ENCODE data around the gene TMEM9B. TPM values are rescaled to one million over a fixed set of nuclear protein-coding genes. Genes with fewer than 3 reads are reported as not detected.

TMEM9B gene
- total RNA-seq, 3 donors from 2014 or later: 37.1 to 68.8 (median 47.5) TPM

DNA sequence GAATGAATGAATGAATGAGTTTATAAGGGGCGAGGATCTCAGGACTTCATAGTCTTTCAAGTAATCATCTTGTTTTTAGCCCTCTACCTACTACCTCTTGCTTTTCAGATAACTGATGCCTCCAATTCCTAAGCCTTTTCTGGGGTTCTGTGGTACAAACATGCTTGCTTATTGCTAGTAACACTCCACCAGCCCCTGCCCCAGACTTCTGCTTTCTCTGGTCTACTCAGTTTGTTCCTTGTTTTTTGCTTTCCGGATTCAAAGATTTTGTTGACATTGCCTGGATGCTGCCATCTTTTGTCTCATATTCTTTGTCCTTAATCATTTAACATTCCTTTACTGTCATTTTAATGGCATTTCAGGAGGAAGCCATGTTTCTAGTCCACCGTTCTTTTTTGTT, 8.9 kb upstream of the TMEM9B start:
- Histone ChIP-seq H3K27me3 (no peaks in the 10 kb centered on the region), H3K4me3 (no peak overlapping the region), H3K9me3 (no peaks in the 10 kb centered on the region), H3K4me1 (no peaks in the 10 kb centered on the region), H3K27ac (no peak overlapping the region), H3K36me3 (no peaks in the 10 kb centered on the region)
- DNase-seq (ENCODE audit: low spot score in 2 of 2): no peak
- intact Hi-C loops (cut with DNase I; ENCODE audit: low total_unique reads): no loop called here
- no peak for TF ChIP-seq CTCF (IDR thresholded peaks at IDR 0.05)
- no peak for TF ChIP-seq POLR2AphosphoS5 (IDR thresholded peaks at IDR 0.05)
- no peak for TF ChIP-seq POLR2A (IDR thresholded peaks at IDR 0.05)

DNA sequence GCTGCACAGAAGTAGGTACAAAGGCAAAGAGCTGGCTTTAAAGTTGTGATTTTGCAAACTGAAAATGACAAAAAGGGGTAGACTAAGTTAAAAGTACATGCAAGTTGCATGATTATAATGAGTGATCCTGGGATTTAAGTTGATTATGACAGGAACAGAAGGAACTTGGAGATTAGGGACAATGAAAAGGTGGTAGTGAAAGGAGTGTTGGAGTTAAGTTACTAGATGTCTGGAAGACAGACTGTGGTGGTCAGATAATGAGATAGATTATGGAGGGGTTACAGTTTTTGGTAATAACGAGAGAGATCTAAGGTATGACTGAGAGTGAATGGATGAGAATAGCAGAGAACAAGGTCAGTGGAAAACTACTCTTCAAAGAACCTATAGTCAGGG, 7.7 kb upstream of the TMEM9B start:
- intact Hi-C loops (cut with DNase I; ENCODE audit: low total_unique reads): no loop called here
- no peaks in the 10 kb centered on the region for H3K9me3 ChIP-seq

GRCh38 chr11:8971196-8971923, 7.1 kb upstream of the TMEM9B start:
- intact Hi-C loops (cut with DNase I; ENCODE audit: low total_unique reads): no loop called here
- Histone ChIP-seq H3K27me3 (no peaks in the 10 kb centered on the region), H3K9me3 (no peaks in the 10 kb centered on the region), H3K36me3 (no peaks in the 10 kb centered on the region), H3K27ac (no peak overlapping the region), H3K4me3 (no peak overlapping the region), H3K4me1 (no peaks in the 10 kb centered on the region)
- DNase-seq (ENCODE audit: low spot score in 2 of 2): no peak
- TF ChIP-seq POLR2AphosphoS5 (IDR thresholded peaks at IDR 0.05) (no peak), POLR2A (IDR thresholded peaks at IDR 0.05) (no peak), CTCF (IDR thresholded peaks at IDR 0.05) (no peak)

More for the DNA sequence above, 7.7 kb upstream of the TMEM9B start:
- TF ChIP-seq POLR2A (IDR thresholded peaks at IDR 0.05): no peak
- no peak for TF ChIP-seq POLR2AphosphoS5 (IDR thresholded peaks at IDR 0.05)
- TF ChIP-seq CTCF (IDR thresholded peaks at IDR 0.05): no peak
- DNase-seq (ENCODE audit: low spot score in 2 of 2): no peak
- no peaks in the 10 kb centered on the region for H3K27me3 ChIP-seq
- H3K27ac ChIP-seq: no peak overlapping the region
- no peaks in the 10 kb centered on the region for H3K4me1 ChIP-seq
- no peak overlapping the region for H3K4me3 ChIP-seq
- no peaks in the 10 kb centered on the region for H3K36me3 ChIP-seq

DNA sequence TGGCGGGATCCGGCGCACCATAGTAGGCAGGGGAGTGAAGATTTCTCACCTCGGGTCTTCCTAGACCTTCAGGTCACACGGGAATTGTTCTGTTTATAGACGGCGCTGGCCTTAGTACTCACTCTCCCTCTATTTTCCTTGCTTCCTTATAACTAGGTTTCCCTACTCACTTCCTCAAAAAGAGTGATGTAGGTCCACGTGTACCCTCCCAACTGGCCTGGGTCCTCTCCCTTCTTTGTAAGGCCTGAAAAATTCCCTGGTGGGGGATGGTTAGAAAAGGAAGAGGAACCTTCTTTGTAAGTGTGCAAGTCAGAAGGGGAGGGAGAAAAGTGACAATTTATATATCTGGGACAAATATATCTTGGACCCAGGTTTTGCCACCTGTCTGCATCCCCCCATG, 2.9 kb upstream of the TMEM9B start:
- TF ChIP-seq POLR2A (IDR thresholded peaks at IDR 0.05) (no peak), POLR2AphosphoS5 (IDR thresholded peaks at IDR 0.05) (no peak), CTCF (IDR thresholded peaks at IDR 0.05) (no peak)
- intact Hi-C loops (cut with DNase I; ENCODE audit: low total_unique reads): loop anchor here (10.0 kb wide), 1 partner anchor 292 kb away; no protein-coding TSS in a partner anchor
- no peaks in the 10 kb centered on the region for H3K9me3 ChIP-seq
- no peak for DNase-seq (ENCODE audit: low spot score in 2 of 2)
- no peaks in the 10 kb centered on the region for H3K27me3 ChIP-seq
- H3K27ac ChIP-seq: no peak overlapping the region
- H3K4me1 ChIP-seq: peaks cover 0 to 12% of the 10 kb centered on the region in 2 donors
- no peaks in the 10 kb centered on the region for H3K36me3 ChIP-seq
- no peak overlapping the region for H3K4me3 ChIP-seq

- H3K9me3 ChIP-seq: no peaks in the 10 kb centered on the region
- peak; percentile 84 for DNase-seq (ENCODE audit: low spot score in 2 of 2)
- H3K27ac ChIP-seq: peak overlapping the region; percentile 96 to 97
- H3K4me1 ChIP-seq: peaks cover 4 to 19% of the 10 kb centered on the region in 2 donors
- no peaks in the 10 kb centered on the region for H3K27me3 ChIP-seq
- TF ChIP-seq CTCF (IDR thresholded peaks at IDR 0.05): no peak
- no peak for TF ChIP-seq POLR2A (IDR thresholded peaks at IDR 0.05)
- TF ChIP-seq POLR2AphosphoS5 (IDR thresholded peaks at IDR 0.05): no peak
- intact Hi-C loops (cut with DNase I; ENCODE audit: low total_unique reads): loop anchor here (10.0 kb wide), 1 partner anchor 289 kb away; no protein-coding TSS in a partner anchor
- H3K36me3 ChIP-seq: no peaks in the 10 kb centered on the region
- H3K4me3 ChIP-seq: peak overlapping the region; percentile 84 to 91 (median 91)
Observed at GRCh38 chr11:8963569-8964323, 496 bp downstream of the TMEM9B start.
